ENCODE measurements around the gene ALKBH3.

ALKBH3 gene

DNA sequence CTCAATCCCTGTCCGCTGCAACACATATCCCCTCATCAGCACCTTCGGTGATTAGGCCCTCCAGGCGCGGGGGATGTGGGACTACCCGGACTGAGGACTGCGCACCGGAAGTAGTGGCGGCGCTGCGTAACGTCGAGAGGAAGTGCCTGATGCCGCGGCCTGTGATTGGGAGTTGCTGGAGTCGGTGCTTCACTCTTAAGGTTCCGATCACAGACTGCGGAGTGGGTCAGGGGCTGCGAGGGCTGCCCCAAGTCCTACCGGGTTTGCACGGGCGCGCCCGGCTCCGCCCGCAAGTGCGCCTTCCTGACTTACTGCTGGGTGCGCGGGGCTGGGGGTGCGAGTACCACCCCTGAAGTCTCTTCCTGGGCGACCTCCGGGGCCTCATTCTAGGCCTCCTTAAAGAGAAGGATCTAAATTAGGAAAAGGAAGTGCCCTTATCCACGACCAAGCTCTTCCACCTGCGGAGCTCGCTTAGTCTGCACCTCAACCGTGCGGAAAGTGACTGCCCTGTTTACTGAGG is at the start of gene ALKBH3:
Gene ALKBH3, plus strand, starts transcription at position 192 of the 520 bp plus-strand sequence. CDS start 1,822 bp downstream, outside the sequence.
- DNase-seq (ENCODE audit: low read depth in 2 of 2), result peak; percentile 86 to 88

DNA sequence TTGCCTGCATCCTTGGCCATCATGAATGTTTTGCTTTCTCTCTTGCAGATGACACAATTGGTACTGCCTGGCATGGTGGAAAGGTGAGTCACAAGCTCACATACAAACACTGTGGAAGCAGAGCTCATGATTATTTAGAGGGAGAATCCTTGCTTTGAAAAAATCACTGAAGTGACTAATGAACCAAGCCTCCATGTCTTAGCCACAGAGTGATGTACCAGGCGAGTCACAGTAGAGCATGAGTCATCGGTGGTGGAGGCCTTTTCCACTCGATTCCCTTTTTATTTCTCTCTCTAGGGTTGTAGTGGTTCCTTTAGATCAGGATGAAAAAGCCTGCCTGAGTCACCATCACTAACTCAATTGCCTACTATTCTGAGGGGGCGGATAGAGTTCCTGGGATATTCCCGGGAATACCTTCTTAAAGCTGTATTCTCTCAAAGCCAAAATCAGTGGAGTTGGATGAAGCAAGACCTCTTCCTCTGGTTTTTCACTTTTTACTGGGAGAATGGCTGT is 49.6 kb upstream of the ALKBH3 start:
- peak; percentile 15 to 36 for DNase-seq (ENCODE audit: low read depth in 2 of 2)

DNA sequence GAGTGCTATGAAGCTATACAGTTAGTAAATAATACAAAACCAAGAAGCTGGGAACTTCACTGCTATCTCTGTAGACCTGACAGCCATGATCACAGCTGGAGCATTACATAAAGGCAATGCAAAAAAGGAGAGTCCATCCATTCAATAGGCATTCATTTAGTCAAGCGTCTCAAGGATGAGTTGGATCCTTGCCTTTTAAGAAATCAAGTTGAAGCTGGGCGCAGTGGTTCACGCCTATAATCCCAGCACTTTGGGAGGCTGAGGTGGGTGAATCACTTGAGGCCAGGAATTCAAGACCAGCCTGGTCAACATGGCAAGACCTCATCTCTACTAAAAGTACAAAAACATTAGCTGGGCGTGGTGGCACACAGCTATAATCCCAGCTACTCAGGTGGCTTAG is 48.1 kb upstream of the ALKBH3 start:
- no peak for DNase-seq (ENCODE audit: low read depth in 2 of 2)

DNA sequence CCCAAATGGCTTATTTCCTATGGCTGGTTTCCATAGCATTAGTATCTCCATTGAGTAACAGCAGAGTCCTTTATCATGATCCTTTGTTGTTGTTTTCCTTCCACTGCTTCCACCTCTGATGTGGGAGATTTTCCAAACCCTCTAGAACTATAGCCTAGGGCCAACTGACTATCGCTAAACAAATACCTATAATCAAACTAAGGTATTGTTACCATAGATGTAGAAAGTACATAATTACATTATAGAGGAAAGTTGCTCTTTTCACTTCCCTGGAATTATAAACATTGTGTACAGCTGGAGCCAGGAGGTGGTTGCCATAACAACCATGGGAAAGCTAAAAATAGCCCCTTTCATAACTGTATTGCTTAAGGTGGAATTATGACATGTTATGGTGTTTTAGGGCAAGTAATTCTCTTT is 47.0 kb upstream of the ALKBH3 start:
- DNase-seq (ENCODE audit: low read depth in 2 of 2), result no peak

GRCh38 chr11:43834286-43834685 is 46.3 kb upstream of the ALKBH3 start:
- DNase-seq (ENCODE audit: low read depth in 2 of 2), result no peak

- DNase-seq (ENCODE audit: low read depth in 2 of 2), result no peak
Observed at GRCh38 chr11:43835104-43835503, 45.5 kb upstream of the ALKBH3 start.

DNA sequence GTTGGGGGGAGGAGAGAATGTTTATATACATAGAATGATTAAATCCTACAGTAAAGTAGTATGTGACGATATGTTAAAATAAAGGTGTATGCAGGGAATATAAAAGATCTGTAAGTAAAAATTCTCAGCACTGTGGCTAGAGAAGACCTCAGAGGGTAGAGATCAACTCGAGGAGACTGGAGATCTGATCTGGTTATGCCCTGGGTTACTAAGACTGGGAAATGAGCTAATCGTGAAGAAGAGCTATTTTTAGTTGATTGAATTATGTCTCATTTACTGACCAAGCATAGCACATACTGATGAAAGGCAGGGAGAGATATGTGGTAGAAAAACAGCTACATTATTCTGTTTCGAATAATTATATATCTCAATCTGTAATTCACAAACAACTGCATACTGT is 42.8 kb upstream of the ALKBH3 start:
- no peak for DNase-seq (ENCODE audit: low read depth in 2 of 2)

DNA sequence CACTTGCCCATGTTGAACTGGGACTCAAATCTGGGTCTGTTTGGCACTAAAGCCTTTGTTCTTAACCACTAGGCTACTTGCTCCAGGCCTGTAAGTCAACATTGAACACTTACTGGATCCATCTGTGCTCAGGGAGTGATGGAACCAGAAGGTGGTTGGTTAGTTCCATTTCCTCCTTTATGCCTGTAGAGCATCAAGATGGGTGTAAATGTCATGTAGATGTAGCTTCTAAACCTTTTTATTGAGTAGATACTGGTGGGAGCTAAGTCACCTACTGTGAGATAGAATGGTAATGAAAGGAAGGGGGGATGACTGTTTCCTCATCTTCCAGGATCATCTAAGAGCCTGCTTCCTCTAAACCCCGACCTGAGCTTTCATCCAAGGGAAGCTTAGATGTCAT is 38.6 kb upstream of the ALKBH3 start:
- DNase-seq (ENCODE audit: low read depth in 2 of 2), result no peak

- DNase-seq (ENCODE audit: low read depth in 2 of 2), result no peak
Observed at GRCh38 chr11:43845816-43846215, 34.8 kb upstream of the ALKBH3 start.

GRCh38 chr11:43852057-43852636 is 28.5 kb upstream of the ALKBH3 start:
- peak; percentile 10 to 43 for DNase-seq (ENCODE audit: low read depth in 2 of 2)

- DNase-seq (ENCODE audit: low read depth in 2 of 2), result no peak
Observed at GRCh38 chr11:43853781-43854180, 26.9 kb upstream of the ALKBH3 start.

GRCh38 chr11:43856993-43857392 is 23.6 kb upstream of the ALKBH3 start:
- no peak for DNase-seq (ENCODE audit: low read depth in 2 of 2)

DNA sequence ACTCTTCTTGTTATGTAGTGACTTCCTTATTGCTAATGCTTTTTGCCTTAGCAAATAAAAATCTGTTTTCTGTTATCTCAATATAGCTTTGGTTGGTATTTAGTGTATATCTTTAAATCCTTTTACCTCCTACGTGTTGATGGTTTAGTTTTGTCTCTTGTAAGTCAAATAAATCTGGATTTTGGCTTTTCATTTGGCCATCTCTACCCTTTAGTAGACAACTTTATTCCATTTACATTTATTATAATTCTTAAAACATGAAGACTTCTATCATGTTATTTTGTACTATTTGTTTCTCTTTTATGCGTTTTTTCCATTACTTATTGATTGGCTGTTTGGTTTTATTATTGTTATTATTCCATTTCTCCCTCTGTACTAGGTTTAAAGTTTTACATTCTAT is 19.5 kb upstream of the ALKBH3 start:
- DNase-seq (ENCODE audit: low read depth in 2 of 2), result no peak

GRCh38 chr11:43866520-43866919 is 14.1 kb upstream of the ALKBH3 start:
- no peak for DNase-seq (ENCODE audit: low read depth in 2 of 2)

DNA sequence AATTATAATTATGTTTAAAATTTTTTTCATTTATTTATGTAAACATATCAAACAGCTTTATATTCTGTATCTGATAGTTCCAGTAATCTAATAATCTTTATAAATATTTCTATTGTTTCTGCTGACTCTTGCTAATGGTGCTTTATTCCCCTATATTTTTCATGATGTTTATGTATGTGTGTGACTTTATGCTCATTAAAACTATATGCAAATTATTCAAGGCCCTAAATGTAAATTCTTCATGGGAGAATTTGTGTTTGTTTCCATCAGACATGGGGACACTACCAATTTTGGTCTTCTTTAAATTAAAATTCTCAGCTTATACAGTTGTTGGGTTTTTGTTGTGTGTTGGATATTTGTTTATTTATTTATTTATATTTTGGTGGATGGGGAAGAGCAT is 13.7 kb upstream of the ALKBH3 start:
- no peak for DNase-seq (ENCODE audit: low read depth in 2 of 2)

- peak in 1 of 2 donors; percentile 10 for DNase-seq (ENCODE audit: low read depth in 2 of 2)
Observed at GRCh38 chr11:43868852-43869567, 11.6 kb upstream of the ALKBH3 start.

DNA sequence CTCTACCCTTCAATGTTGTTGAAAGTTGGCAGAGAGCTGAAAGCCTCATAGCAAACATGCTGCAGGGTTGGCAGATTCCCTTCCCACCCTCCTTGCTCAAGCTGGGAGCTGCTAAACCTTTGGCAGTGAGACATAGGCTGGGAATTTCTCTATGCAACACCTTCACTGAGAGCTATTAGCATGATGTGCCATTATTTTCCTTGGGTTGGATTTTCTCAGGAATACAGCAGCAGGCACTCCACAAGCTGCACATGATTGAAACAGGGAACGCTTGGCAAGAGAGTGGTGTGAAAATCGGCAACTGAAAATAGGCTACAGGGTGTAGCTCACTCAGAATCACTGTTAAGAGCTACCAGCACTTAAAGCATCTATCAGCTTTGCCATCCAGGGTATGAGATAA is 9.6 kb upstream of the ALKBH3 start:
- DNase-seq (ENCODE audit: low read depth in 2 of 2), result no peak

- no peak for DNase-seq (ENCODE audit: low read depth in 2 of 2)
Observed at GRCh38 chr11:43872995-43873394, 7.6 kb upstream of the ALKBH3 start.

DNA sequence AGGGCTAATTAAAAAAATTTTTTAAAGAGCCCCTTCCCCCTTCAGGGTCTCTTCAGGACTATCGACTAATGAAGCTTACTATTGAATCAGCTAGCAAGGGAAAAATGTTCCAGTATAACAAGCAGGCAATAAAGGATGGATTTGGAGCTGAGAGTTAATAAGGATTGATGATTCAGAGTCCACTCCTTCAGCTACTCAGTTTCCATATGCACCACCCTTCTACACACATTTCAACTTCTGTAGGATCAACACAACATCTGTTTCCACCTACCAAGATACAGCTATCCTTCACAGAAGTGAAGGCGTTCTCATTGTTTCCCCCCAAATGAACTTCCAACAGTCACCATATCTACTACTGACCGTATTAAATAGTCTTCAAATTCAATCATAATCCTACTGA is 6.6 kb upstream of the ALKBH3 start:
- no peak for DNase-seq (ENCODE audit: low read depth in 2 of 2)

DNA sequence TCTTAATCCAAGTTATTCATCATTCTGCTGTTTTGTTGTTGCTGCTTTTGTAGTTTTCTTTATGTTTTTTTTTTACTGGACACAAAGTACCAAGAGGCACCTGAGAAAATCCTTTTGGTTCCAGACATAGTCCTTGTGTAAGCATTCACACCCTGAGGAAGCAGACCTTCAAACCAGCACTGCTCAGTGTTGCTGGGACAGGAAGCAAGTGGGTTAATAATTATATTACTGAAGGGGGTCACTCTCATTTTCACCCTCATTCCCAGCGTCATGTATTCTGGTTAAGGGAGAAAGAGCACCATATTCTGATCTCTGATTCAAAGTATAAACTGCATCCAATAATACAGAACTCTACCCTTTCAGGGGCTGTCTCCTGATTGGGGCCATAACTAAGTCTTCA is 5.9 kb upstream of the ALKBH3 start:
- no peak for DNase-seq (ENCODE audit: low read depth in 2 of 2)

DNA sequence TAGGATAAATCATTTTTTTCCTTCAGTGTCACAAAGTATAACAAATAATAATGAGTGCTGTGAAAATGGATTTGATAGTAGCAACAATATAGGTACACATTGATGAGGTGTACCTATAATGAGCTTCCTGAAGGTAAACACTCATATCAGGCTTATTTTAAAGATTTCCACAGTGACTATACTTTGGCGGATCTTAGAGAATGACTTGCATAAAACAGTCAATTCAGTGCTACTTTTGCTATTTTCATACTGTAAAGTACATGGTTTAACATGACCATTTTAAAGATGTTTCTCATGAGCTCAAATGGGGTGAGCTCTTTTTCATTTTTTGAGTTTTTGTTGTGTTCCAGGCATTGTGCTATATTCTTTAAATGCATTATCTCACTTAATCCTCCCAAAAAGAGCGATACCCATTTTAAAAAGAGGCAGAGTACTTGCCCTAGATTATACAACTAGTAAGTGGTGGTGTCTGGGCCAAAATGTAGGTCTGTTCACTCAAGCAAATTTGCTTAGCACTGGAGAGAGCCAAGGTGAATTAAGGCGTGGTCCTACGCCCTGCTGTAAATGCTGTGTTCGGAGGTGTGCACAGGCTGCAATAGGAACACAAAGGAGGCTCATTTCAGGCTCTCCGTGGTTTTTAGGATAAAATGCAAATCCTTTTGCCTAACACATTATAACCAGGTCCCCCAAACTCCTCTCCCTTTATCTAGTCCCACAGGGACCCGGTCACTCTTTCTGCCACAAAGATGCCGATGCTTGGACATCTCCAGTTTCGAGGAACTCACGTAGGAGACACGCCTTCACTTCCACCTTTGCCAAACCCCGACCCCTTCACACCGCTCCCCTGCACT is 617 bp upstream of the ALKBH3 start:
- no peak for DNase-seq (ENCODE audit: low read depth in 2 of 2)

DNA sequence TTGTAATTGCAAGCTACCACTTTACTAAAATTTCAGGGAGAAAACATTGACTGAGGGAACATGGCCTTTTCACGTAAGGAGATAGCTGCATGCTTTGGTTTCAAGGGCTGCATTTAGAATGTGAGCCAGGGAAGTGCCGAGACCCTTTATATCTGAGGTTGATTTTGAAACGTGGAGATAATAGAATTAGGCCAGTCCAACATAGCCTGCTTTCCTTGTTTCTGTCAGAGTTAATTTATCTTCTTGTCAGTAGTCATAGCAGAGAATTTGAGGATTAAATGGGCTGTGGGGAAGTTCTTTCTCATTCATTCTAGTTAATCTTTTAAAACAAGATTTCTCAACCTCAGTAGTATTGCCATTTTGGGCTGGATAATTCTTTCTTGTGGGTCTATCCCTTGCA is 12.2 kb downstream of the ALKBH3 start:
- no peak for DNase-seq (ENCODE audit: low read depth in 2 of 2)

All from stimulated activated CD8-positive, alpha-beta memory T cell treated with anti-CD3 and anti-CD28 coated beads, Interleukin-2, amount 100 ng/mL, for 48 hours (primary cell).